Smooth muscle cell (in vitro differentiated cells): ENCODE measurements around the gene CSNK1D. TPM values are rescaled to one million over a fixed set of nuclear protein-coding genes. Genes with fewer than 3 reads are reported as not detected.
A peak's percentile ranks its signal among the peaks of the same experiment; 100 is the strongest.

ENCODE experiments used
- DNase-seq: peaks from one replicate; lab custom pipeline; 2025; ENCODE audit not compliant: unreplicated experiment; lab: John Stamatoyannopoulos, UW
- H2AFZ ChIP-seq: fragments of 200-600 bp; sonication (generic); 2 replicates; pipeline ENCODE4 v1.6.0; 2016; ENCODE audit warnings: antibody characterized with exemption, low read depth, mild to moderate bottlenecking
- H3F3A ChIP-seq: fragments of 200-600 bp; sonication (generic); 2 replicates; pipeline ENCODE4 v1.6.0; 2017; ENCODE audit warnings: antibody characterized with exemption, low read depth
- H3K27ac ChIP-seq: fragments of 200-600 bp; sonication (generic); 2 replicates; pipeline ENCODE4 v1.5.1; 2016; ENCODE audit warnings: low read depth, mild to moderate bottlenecking
- H3K27me3 ChIP-seq: fragments of 200-600 bp; sonication (generic); 2 replicates; pipeline ENCODE4 v1.6.1; 2016; ENCODE audit warnings: low read depth, mild to moderate bottlenecking
- H3K36me3 ChIP-seq: fragments of 200-600 bp; sonication (generic); 2 replicates; pipeline ENCODE4 v1.5.1; 2016; ENCODE audit warnings: low read depth
- H3K4me1 ChIP-seq: fragments of 200-600 bp; sonication (generic); 2 replicates; pipeline ENCODE4 v1.5.1; 2016; ENCODE audit warnings: low read depth
- H3K4me2 ChIP-seq: fragments of 200-600 bp; sonication (generic); 2 replicates; pipeline ENCODE4 v1.6.0; 2016; ENCODE audit warnings: mild to moderate bottlenecking
- H3K4me3 ChIP-seq: fragments of 200-600 bp; sonication (generic); 2 replicates; pipeline ENCODE4 v1.5.1; 2016; ENCODE audit warnings: mild to moderate bottlenecking
- H3K79me2 ChIP-seq: fragments of 200-600 bp; sonication (generic); 2 replicates; pipeline ENCODE4 v1.6.0; 2016; ENCODE audit warnings: low read depth, mild to moderate bottlenecking
- H3K9ac ChIP-seq: fragments of 200-600 bp; sonication (generic); 2 replicates; pipeline ENCODE4 v1.6.0; 2016; ENCODE audit warnings: low read depth
- H3K9me3 ChIP-seq: fragments of 200-600 bp; sonication (generic); replicated peaks from 2 replicates; pipeline ENCODE4 v1.5.1; 2016; ENCODE audit warnings: low read depth
- H4K20me1 ChIP-seq: fragments of 200-600 bp; sonication (generic); 2 replicates; pipeline ENCODE4 v1.6.0; 2016; ENCODE audit warnings: low read depth
- CTCF ChIP-seq: fragments of 200-600 bp; sonication (generic); IDR thresholded peaks from 2 replicates; pipeline ENCODE4 v1.5.1; 2017; ENCODE audit warnings: borderline replicate concordance, mild to moderate bottlenecking, antibody characterized with exemption; ENCODE audit not compliant: insufficient read depth, poor library complexity, severe bottlenecking
- WGBS: methylation state at CpG from one replicate; pipeline ENCODE4 v1.1.7; 2016; ENCODE audit warnings: low lambda C conversion rate; 5-methylcytosine and 5-hydroxymethylcytosine counted together
- polyA plus RNA-seq: library from polyadenylated mRNA; unstranded; fragments of >200 nt; fragmentation: Nextera tagmentation; extraction: Ambion mirVana; gene quantifications from 2 replicates; pipeline ENCODE4 v1.2.1, GENCODE V29; 2016
- total RNA-seq: library from RNA; depleted of rRNA; stranded (reverse); fragments of >200 nt; gene quantifications from 2 replicates; pipeline ENCODE4 v1.2.3, GENCODE V29; 2014

CSNK1D gene
- total and polyA plus RNA-seq, 2 experiments from 2014 or later = 51.6 to 135 TPM

- H3K79me2 ChIP-seq = no peaks in the 10 kb centered on the region
- no peaks in the 10 kb centered on the region for H3K27me3 ChIP-seq
- H3K4me1 ChIP-seq = no peaks in the 10 kb centered on the region
- no peak overlapping the region for H3K9ac ChIP-seq
- TF ChIP-seq CTCF = no peak
- H3K27ac ChIP-seq = peak overlapping the region; percentile 72
- 90% methylated on average over 27 of the region's 27 CpGs for WGBS
- H3F3A ChIP-seq = no peaks in the 10 kb centered on the region
- no peaks in the 10 kb centered on the region for H4K20me1 ChIP-seq
- no peaks in the 10 kb centered on the region for H3K36me3 ChIP-seq
- no peak for DNase-seq
- no peak overlapping the region for H3K4me3 ChIP-seq
- peak overlapping the region; percentile 37 for H3K4me2 ChIP-seq
- H2AFZ ChIP-seq = no peak overlapping the region
- H3K9me3 ChIP-seq = no peaks in the 10 kb centered on the region
Measured at GRCh38 chr17:82298538-82299421, 25.3 kb upstream of the CSNK1D start.

DNA sequence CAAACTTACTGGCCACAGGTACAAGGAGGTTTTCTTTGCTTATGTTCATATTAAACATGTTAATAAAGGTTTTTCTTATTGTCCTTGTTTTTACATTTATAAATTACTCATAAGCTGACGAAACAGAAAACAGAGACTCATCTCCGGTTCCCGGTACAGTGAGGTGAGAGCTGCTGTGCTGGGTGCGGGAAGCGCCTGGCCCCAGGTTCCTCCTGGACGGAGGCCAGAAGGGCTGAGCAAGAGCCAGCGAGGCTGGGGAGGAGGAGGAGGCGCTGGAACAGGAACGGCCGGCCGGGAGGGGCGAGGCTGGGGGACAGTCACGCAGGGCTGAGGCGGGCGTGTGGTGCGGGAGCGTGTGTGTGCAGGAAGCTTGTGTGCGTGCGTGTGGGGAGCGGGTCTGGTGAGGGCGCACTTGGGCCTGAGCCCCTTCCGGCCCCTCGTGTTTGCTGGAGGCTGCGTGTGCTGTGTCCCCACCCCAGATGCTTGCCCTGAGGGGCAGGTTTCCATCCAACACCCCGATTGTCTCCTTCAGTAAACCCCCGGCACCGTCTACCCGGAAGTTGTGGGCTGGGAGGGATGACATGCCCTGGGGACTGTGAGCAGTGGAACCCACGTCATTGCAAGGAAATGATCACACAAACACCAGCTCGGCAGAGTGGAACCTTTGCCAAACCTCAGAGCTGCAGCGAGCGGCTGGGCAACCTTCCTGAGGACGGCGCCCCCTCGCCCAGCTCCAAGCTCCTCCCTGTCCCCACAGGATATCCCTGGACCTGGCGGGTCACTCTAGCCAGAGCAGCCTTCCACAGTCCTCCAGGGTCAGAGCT lies 24.4 kb upstream of the CSNK1D start:
- no peaks in the 10 kb centered on the region for H3K4me1 ChIP-seq
- H3K27ac ChIP-seq = peak overlapping the region; percentile 72
- WGBS = 66% methylated on average over 24 of the region's 36 CpGs
- no peak for TF ChIP-seq CTCF
- peak overlapping the region; percentile 37 for H3K4me2 ChIP-seq
- H2AFZ ChIP-seq = no peak overlapping the region
- H3K36me3 ChIP-seq = no peaks in the 10 kb centered on the region
- H3K9ac ChIP-seq = no peak overlapping the region
- DNase-seq = no peak
- no peaks in the 10 kb centered on the region for H3K27me3 ChIP-seq
- no peaks in the 10 kb centered on the region for H4K20me1 ChIP-seq
- no peaks in the 10 kb centered on the region for H3K79me2 ChIP-seq
- H3K4me3 ChIP-seq = peak overlapping the region; percentile 7
- no peaks in the 10 kb centered on the region for H3K9me3 ChIP-seq
- peaks cover 3% of the 10 kb centered on the region for H3F3A ChIP-seq

GRCh38 chr17:82297280-82297713 lies 23.8 kb upstream of the CSNK1D start:
- no peak for DNase-seq
- H3F3A ChIP-seq = peaks cover 3% of the 10 kb centered on the region
- H2AFZ ChIP-seq = no peak overlapping the region
- H3K4me1 ChIP-seq = no peaks in the 10 kb centered on the region
- no peaks in the 10 kb centered on the region for H3K27me3 ChIP-seq
- no peak for TF ChIP-seq CTCF
- H4K20me1 ChIP-seq = no peaks in the 10 kb centered on the region
- WGBS = 86% methylated on average over 19 of the region's 19 CpGs
- H3K36me3 ChIP-seq = no peaks in the 10 kb centered on the region
- H3K79me2 ChIP-seq = no peaks in the 10 kb centered on the region
- H3K4me3 ChIP-seq = peak overlapping the region; percentile 7
- H3K9ac ChIP-seq = no peak overlapping the region
- peak overlapping the region; percentile 37 for H3K4me2 ChIP-seq
- H3K9me3 ChIP-seq = no peaks in the 10 kb centered on the region
- H3K27ac ChIP-seq = peak overlapping the region; percentile 72
